ENCODE data around the gene TMEM204.

DNA sequence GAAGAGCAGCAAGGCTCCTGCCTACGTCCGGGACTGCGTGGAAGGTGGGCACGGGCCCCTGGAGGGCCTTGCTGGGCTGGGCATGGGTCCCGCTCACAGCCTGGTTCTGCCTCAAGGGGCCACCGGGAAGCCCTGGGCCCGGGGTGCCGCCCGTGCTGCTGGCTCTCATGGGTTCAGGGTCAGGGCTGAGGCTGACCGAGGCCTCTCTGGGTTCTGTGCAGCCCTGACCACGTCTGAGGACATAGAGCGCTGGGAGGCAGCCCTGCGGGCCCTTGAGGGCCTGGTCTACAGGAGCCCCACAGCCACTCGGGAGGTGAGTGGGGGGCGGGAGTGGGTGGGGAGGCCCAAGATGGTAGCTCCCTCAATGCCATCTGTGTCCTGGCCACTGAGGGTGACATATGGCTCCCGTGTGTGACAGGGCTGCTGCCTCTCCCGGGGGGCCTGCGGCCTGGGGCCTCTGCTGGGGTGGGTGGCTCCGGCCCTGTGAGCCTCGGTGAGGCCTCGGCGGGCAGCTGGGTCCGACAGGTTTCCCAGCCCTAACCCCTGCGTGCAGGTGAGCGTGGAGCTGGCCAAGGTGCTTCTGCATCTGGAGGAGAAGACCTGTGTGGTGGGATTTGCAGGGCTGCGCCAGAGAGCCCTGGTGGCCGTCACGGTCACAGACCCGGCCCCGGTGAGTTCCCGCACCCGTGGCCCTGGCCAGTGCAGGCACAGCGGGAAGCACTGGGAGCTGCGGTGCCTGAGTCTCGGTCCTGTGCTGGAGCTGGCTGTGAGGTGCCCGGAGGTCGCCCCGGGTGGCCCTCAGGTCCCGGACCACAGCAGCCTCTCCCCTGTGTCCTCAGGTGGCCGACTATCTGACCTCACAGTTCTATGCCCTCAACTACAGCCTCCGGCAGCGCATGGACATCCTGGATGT lies 31.1 kb upstream of the TMEM204 start:
- TF ChIP-seq, protein P1, sequence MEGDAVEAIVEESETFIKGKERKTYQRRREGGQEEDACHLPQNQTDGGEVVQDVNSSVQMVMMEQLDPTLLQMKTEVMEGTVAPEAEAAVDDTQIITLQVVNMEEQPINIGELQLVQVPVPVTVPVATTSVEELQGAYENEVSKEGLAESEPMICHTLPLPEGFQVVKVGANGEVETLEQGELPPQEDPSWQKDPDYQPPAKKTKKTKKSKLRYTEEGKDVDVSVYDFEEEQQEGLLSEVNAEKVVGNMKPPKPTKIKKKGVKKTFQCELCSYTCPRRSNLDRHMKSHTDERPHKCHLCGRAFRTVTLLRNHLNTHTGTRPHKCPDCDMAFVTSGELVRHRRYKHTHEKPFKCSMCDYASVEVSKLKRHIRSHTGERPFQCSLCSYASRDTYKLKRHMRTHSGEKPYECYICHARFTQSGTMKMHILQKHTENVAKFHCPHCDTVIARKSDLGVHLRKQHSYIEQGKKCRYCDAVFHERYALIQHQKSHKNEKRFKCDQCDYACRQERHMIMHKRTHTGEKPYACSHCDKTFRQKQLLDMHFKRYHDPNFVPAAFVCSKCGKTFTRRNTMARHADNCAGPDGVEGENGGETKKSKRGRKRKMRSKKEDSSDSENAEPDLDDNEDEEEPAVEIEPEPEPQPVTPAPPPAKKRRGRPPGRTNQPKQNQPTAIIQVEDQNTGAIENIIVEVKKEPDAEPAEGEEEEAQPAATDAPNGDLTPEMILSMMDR (IDR thresholded peaks at IDR 0.05): no peak
- no peak for TF ChIP-seq POLR2A (IDR thresholded peaks at IDR 0.05)

Data from ovary (tissue), 3 donors.